Left lobe of liver (tissue), 2 donors: ENCODE results near the gene UBAP2L. TPM values are rescaled to one million over a fixed set of nuclear protein-coding genes. Genes with fewer than 3 reads are reported as not detected.
A peak's percentile ranks its signal among the peaks of the same experiment; 100 is the strongest.
"Not testable (repeated sequence)": the region's sequence is repeated elsewhere in the genome, so short reads cannot be mapped to it uniquely, and the experiment has no call there.

ENCODE experiments used
- ATAC-seq: fragments of 200-7000 bp; cut with Tn5 transposase; one replicate; pipeline ENCODE4 v1.9.1; 2020; ENCODE audit warnings: mild to moderate bottlenecking, moderate library complexity
- DNase-seq: peaks from one replicate; pipeline ENCODE4 v3.0.0-alpha.2; 2020; ENCODE audit warnings: low spot score
- total RNA-seq: library from RNA; stranded (reverse); gene quantifications from one replicate; pipeline ENCODE4 v1.2.1, GENCODE V29; 2021
- donor health status: DM: no; HTN: no; CAD: no; lungs with moderate emphysema.
- donor health status: DM: no; HTN: yes; CAD: no.

Gene UBAP2L
- total RNA-seq, 1 donor from 2014 or later = 38.0 TPM

- ATAC-seq (no peak), DNase-seq (no peak)
Observed at GRCh38 chr1:154239491-154239890, 18.7 kb downstream of the UBAP2L start.

- ATAC-seq = no peak
- no peak for DNase-seq
Observed at GRCh38 chr1:154240294-154240833, 19.6 kb downstream of the UBAP2L start.

GRCh38 chr1:154241703-154242351 lies 21.1 kb downstream of the UBAP2L start:
- ATAC-seq = no peak

GRCh38 chr1:154253671-154254070 lies 32.9 kb downstream of the UBAP2L start:
- ATAC-seq (no peak), DNase-seq (no peak)

More at GRCh38 chr1:154241703-154242351, 21.1 kb downstream of the UBAP2L start:
- DNase-seq = no peak

GRCh38 chr1:154256686-154257085 lies 35.9 kb downstream of the UBAP2L start:
- DNase-seq = no peak
- ATAC-seq = no peak

GRCh38 chr1:154258784-154259183 lies 38.0 kb downstream of the UBAP2L start:
- ATAC-seq = no peak
- DNase-seq = no peak

GRCh38 chr1:154260127-154260526 lies 39.4 kb downstream of the UBAP2L start:
- ATAC-seq = no peak
- DNase-seq = no peak

GRCh38 chr1:154263465-154264332 lies 42.9 kb downstream of the UBAP2L start:
- no peak for ATAC-seq

GRCh38 chr1:154264454-154264853 lies 43.7 kb downstream of the UBAP2L start:
- ATAC-seq = no peak
- DNase-seq = no peak

More at GRCh38 chr1:154263465-154264332, 42.9 kb downstream of the UBAP2L start:
- no peak for DNase-seq

GRCh38 chr1:154265586-154265985 lies 44.8 kb downstream of the UBAP2L start:
- DNase-seq = no peak
- ATAC-seq = no peak

- no peak for ATAC-seq
Observed at GRCh38 chr1:154270833-154271232, 50.1 kb downstream of the UBAP2L start.

GRCh38 chr1:154272217-154272998 lies 51.7 kb downstream of the UBAP2L start, which contains the start of gene HAX1:
Gene HAX1, plus strand, starts transcription at chr1:154272629. Its CDS starts 95 bp downstream, at chr1:154272724.
- ATAC-seq (peak; percentile 92), DNase-seq (peak; percentile 95)

More at GRCh38 chr1:154270833-154271232, 50.1 kb downstream of the UBAP2L start:
- no peak for DNase-seq

GRCh38 chr1:154272999-154273563 lies 52.3 kb downstream of the UBAP2L start:
- DNase-seq (no peak), ATAC-seq (no peak)

- DNase-seq (no peak), ATAC-seq (no peak)
Observed at GRCh38 chr1:154276797-154277196, 56.0 kb downstream of the UBAP2L start.

GRCh38 chr1:154287591-154287990 lies 66.8 kb downstream of the UBAP2L start:
- not testable (repeated sequence) for DNase-seq, ATAC-seq

GRCh38 chr1:154288661-154289060 lies 67.9 kb downstream of the UBAP2L start:
- no peak for ATAC-seq
- DNase-seq = no peak

GRCh38 chr1:154290921-154291320 lies 70.2 kb downstream of the UBAP2L start:
- no peak for DNase-seq
- ATAC-seq = no peak

- no peak for ATAC-seq
- DNase-seq = no peak
Observed at GRCh38 chr1:154295408-154296235, 74.9 kb downstream of the UBAP2L start.

- DNase-seq = no peak
- no peak for ATAC-seq
Observed at GRCh38 chr1:154301582-154301981, 80.8 kb downstream of the UBAP2L start.
